ENCODE data around the gene UBA3.

DNA sequence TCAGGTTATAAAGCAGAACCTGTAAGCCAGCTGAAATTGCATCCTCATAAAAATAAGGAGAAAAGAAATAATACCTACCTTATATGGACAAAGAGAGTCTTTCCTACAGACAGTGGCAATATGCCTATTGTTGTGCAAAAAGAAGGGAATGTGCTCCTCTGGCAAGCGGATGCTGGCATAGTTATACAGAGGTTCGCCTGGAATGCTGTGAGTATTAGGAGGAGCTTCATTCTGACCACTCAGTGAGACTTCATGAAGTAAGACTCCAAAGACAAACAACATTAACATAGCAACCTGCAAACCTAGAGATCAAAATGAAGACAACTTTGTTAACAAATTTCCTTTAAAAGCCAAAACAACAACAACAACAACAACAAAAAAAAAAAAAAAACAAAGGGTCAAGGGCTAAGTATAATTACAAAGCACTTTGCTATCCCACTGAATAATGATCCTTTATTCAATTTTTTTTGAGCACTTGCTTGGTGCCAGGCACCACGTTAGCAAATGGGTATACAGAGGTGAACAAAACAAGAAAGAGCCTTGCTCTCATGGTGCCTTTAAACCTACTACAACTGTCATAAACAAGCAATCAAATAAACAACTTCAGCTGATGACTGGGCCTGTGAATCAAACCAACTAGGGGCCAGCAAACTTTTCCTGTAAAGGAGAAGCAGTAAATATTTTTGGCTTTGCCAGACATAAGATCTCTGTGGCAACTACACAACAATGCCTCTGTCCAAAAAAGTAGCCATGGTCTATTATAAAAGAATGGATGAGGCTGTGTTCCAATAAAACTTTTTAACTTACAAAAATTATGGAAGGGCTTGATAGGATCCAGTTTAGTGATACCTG lies 70.4 kb downstream of the UBA3 start:
- TF ChIP-seq POLR2A (IDR thresholded peaks at IDR 0.05; ENCODE audit: borderline replicate concordance, extremely low read depth, insufficient read depth, insufficient read length), result no peak
- TF ChIP-seq CBX3 (IDR thresholded peaks at IDR 0.05; ENCODE audit: low read depth), result no peak
- TF ChIP-seq, protein P1, sequence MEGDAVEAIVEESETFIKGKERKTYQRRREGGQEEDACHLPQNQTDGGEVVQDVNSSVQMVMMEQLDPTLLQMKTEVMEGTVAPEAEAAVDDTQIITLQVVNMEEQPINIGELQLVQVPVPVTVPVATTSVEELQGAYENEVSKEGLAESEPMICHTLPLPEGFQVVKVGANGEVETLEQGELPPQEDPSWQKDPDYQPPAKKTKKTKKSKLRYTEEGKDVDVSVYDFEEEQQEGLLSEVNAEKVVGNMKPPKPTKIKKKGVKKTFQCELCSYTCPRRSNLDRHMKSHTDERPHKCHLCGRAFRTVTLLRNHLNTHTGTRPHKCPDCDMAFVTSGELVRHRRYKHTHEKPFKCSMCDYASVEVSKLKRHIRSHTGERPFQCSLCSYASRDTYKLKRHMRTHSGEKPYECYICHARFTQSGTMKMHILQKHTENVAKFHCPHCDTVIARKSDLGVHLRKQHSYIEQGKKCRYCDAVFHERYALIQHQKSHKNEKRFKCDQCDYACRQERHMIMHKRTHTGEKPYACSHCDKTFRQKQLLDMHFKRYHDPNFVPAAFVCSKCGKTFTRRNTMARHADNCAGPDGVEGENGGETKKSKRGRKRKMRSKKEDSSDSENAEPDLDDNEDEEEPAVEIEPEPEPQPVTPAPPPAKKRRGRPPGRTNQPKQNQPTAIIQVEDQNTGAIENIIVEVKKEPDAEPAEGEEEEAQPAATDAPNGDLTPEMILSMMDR (IDR thresholded peaks at IDR 0.05 in 2 of 3, conservative IDR thresholded peaks at IDR 0.05 in 1 of 3; ENCODE audit: borderline replicate concordance in 1 of 3, insufficient read depth in 1 of 3, low read depth in 2 of 3, low read length in 2 of 3), result no peak
- TF ChIP-seq, protein P2, sequence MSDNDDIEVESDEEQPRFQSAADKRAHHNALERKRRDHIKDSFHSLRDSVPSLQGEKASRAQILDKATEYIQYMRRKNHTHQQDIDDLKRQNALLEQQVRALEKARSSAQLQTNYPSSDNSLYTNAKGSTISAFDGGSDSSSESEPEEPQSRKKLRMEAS (IDR thresholded peaks at IDR 0.05), result no peak
- TF ChIP-seq YY1 (IDR thresholded peaks at IDR 0.05; ENCODE audit: extremely low read depth, insufficient replicate concordance, low read depth, low read length), result no peak
- no peak for TF ChIP-seq POLR2AphosphoS5 (IDR thresholded peaks at IDR 0.05; ENCODE audit: low read depth, low read length)
- no peak for TF ChIP-seq ELF1 (IDR thresholded peaks at IDR 0.05; ENCODE audit: borderline replicate concordance, low read depth)
- no peak for TF ChIP-seq ZFX (IDR thresholded peaks at IDR 0.05)

All from HCT116 (cell line).